ENCODE data around the gene ZNF844.

DNA sequence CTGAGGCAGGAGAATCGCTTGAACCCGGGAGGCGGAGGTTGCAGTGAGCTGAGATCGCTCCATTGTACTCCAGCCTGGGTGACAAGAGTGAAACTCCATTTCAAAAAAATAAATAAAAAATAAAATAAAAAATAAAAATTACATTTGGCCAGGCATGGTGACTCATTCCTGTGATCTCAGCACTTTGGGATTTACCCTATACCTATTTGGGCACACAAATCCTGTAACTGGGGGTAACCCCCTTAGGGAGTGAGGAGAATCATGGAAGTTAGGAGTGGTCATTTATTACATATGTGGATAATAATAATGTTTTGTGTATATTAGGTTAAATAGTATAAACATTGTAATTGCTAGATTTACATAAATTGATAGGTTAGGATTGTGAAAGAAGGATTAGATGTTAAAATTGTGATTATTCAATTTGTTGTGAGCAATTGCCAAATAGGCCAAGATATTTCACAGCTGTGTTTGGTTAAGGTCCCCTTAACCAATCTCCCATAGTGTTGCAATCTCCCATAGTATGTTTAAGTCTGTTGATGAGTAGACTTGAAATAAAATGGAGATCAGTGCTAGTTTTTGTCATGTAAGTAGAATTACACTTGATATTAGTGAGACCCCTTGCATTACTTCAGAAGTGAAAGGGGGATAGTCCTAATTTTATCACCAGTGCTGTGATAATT, 30.7 kb downstream of the ZNF844 start:
- no peak for TF ChIP-seq EZH2 (IDR thresholded peaks at IDR 0.05; ENCODE audit: low read length)
- TF ChIP-seq CTCF (optimal IDR thresholded peaks at IDR 0.05 in 1 of 3, IDR thresholded peaks at IDR 0.05 in 1 of 3, conservative IDR thresholded peaks at IDR 0.05 in 1 of 3; ENCODE audit: extremely low read depth in 1 of 3, insufficient read depth in 2 of 3, low read length in 3 of 3) = no peak
